ENCODE data around the gene DNASE1L1.

The DNASE1L1 gene

GRCh38 chrX:154430916-154431315 lies 21.9 kb upstream of the DNASE1L1 start:
- no peak overlapping the region for H3K4me3 ChIP-seq (replicated peaks in 1 of 2; ENCODE audit: low read depth in 2 of 2, low read length in 2 of 2)
- no peak for TF ChIP-seq CTCF (IDR thresholded peaks at IDR 0.05; ENCODE audit: low read depth, low read length)
- no peak for DNase-seq (ENCODE audit: low read depth in 2 of 2)

GRCh38 chrX:154430479-154430878 lies 21.4 kb upstream of the DNASE1L1 start:
- no peak overlapping the region for H3K4me3 ChIP-seq (replicated peaks in 1 of 2; ENCODE audit: low read depth in 2 of 2, low read length in 2 of 2)
- no peak for TF ChIP-seq CTCF (IDR thresholded peaks at IDR 0.05; ENCODE audit: low read depth, low read length)
- DNase-seq (ENCODE audit: low read depth in 2 of 2), result no peak

GRCh38 chrX:154429711-154430110 lies 20.7 kb upstream of the DNASE1L1 start:
- peak overlapping the region; percentile 69 to 73 for H3K4me3 ChIP-seq (replicated peaks in 1 of 2; ENCODE audit: low read depth in 2 of 2, low read length in 2 of 2)
- no peak for TF ChIP-seq CTCF (IDR thresholded peaks at IDR 0.05; ENCODE audit: low read depth, low read length)
- DNase-seq (ENCODE audit: low read depth in 2 of 2), result no peak

- peak; percentile 94 to 96 for DNase-seq (ENCODE audit: low read depth in 2 of 2)
- TF ChIP-seq CTCF (IDR thresholded peaks at IDR 0.05; ENCODE audit: low read depth, low read length), result no peak
- peak within 1 kb of the TSS; percentile 69 to 73 for H3K4me3 ChIP-seq (replicated peaks in 1 of 2; ENCODE audit: low read depth in 2 of 2, low read length in 2 of 2)
These were observed 19.4 kb upstream of the DNASE1L1 start, which contains the start of gene ATP6AP1 for GRCh38 chrX:154428176-154429171. ATP6AP1 (plus strand) TSS chrX:154428677; CDS start chrX:154428693, 16 bp downstream.

GRCh38 chrX:154426916-154427770 lies 18.1 kb upstream of the DNASE1L1 start:
- no peak for DNase-seq (ENCODE audit: low read depth in 2 of 2)
- no peak overlapping the region for H3K4me3 ChIP-seq (replicated peaks in 1 of 2; ENCODE audit: low read depth in 2 of 2, low read length in 2 of 2)
- TF ChIP-seq CTCF (IDR thresholded peaks at IDR 0.05; ENCODE audit: low read depth, low read length), result no peak

GRCh38 chrX:154420402-154420756 lies 11.3 kb upstream of the DNASE1L1 start:
- no peak for TF ChIP-seq CTCF (IDR thresholded peaks at IDR 0.05; ENCODE audit: low read depth, low read length)
- no peak overlapping the region for H3K4me3 ChIP-seq (replicated peaks in 1 of 2; ENCODE audit: low read depth in 2 of 2, low read length in 2 of 2)
- DNase-seq (ENCODE audit: low read depth in 2 of 2), result no peak

Measured in cardiac fibroblast (primary cell).